GM23338 (cell line): ENCODE data around the gene MRGPRE.

Source experiments
- CREB1 ChIP-seq: fragments of 250-450 bp; sonication (Bioruptor Pico); IDR thresholded peaks from 2 replicates; pipeline ENCODE4 v1.5.0; 2020; ENCODE audit warnings: low read depth, mild to moderate bottlenecking, moderate library complexity
- CTCF ChIP-seq, 2 experiments: fragments of 200-600 bp in 1 of 2; sonication (generic) in 1 of 2; conservative IDR thresholded peaks; 2 replicates each; pipeline versions ENCODE4 v1.5.1 to v1.6.1; 2016 to 2017; ENCODE audit warnings: antibody characterized with exemption in 2 of 2, low read depth in 2 of 2, mild to moderate bottlenecking in 2 of 2, moderate library complexity in 1 of 2
- EZH2 ChIP-seq: fragments of 200-600 bp; sonication (generic); IDR thresholded peaks from one replicate; pipeline ENCODE4 v1.8.0; 2017; ENCODE audit warnings: antibody characterized with exemption, mild to moderate bottlenecking, low read depth; ENCODE audit not compliant: unreplicated experiment
- EZH2phosphoT487 ChIP-seq: fragments of 200-600 bp; sonication (generic); IDR thresholded peaks from one replicate; pipeline ENCODE4 v1.8.1; 2018; ENCODE audit warnings: antibody characterized with exemption; ENCODE audit not compliant: unreplicated experiment
- JUNB ChIP-seq: IDR thresholded peaks from one replicate; pipeline ENCODE4 v1.6.1; 2016; ENCODE audit warnings: antibody characterized with exemption; ENCODE audit not compliant: unreplicated experiment
- NANOG ChIP-seq: IDR thresholded peaks from 2 replicates; pipeline ENCODE4 v1.6.1; 2016; ENCODE audit warnings: antibody characterized with exemption, borderline replicate concordance
- POLR2AphosphoS5 ChIP-seq: IDR thresholded peaks from 2 replicates; pipeline ENCODE4 v1.6.1; 2016; ENCODE audit warnings: antibody characterized with exemption, low read depth
- REST ChIP-seq: IDR thresholded peaks from one replicate; pipeline ENCODE4 v1.6.1; 2018; ENCODE audit warnings: antibody characterized with exemption; ENCODE audit not compliant: unreplicated experiment
- STAT1 ChIP-seq: IDR thresholded peaks from one replicate; pipeline ENCODE4 v1.6.1; 2016; ENCODE audit warnings: antibody characterized with exemption; ENCODE audit not compliant: unreplicated experiment
- ZNF114 ChIP-seq: fragments of 250-450 bp; sonication (Bioruptor Pico); IDR thresholded peaks from 2 replicates; pipeline ENCODE4 v1.5.0; 2020; ENCODE audit warnings: mild to moderate bottlenecking, moderate library complexity
- ZNF331 ChIP-seq: fragments of 250-450 bp; sonication (Bioruptor Pico); IDR thresholded peaks from 2 replicates; pipeline ENCODE4 v1.5.0; 2020; ENCODE audit warnings: low read depth, mild to moderate bottlenecking, moderate library complexity
- TF ChIP-seq, protein P1 (sequence below): IDR thresholded peaks from 2 replicates; pipeline ENCODE4 v1.6.1; 2016; ENCODE audit warnings: antibody characterized with exemption
- TF ChIP-seq, protein P2 (sequence below): fragments of 250-450 bp; sonication (Bioruptor Pico); IDR thresholded peaks from 2 replicates; pipeline ENCODE4 v1.5.0; 2020; ENCODE audit warnings: mild to moderate bottlenecking, moderate library complexity

GRCh38 chr11:3224401-3225057 is 7.7 kb downstream of the MRGPRE start:
- TF ChIP-seq CTCF (conservative IDR thresholded peaks at IDR 0.05; ENCODE audit: low read depth in 2 of 2) (peak in 1 of 2 experiments; percentile 39; a peak in 2 of 4 replicates), REST (no peak), EZH2phosphoT487 (no peak), JUNB (no peak), CREB1 (CRISPR knock-in tag) (no peak), EZH2 (no peak), POLR2AphosphoS5 (no peak), NANOG (no peak), STAT1 (no peak), ZNF114 (CRISPR knock-in tag) (no peak), ZNF331 (CRISPR knock-in tag) (no peak)
- TF ChIP-seq, protein P1, sequence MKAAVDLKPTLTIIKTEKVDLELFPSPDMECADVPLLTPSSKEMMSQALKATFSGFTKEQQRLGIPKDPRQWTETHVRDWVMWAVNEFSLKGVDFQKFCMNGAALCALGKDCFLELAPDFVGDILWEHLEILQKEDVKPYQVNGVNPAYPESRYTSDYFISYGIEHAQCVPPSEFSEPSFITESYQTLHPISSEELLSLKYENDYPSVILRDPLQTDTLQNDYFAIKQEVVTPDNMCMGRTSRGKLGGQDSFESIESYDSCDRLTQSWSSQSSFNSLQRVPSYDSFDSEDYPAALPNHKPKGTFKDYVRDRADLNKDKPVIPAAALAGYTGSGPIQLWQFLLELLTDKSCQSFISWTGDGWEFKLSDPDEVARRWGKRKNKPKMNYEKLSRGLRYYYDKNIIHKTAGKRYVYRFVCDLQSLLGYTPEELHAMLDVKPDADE = no peak
- TF ChIP-seq, protein P2, sequence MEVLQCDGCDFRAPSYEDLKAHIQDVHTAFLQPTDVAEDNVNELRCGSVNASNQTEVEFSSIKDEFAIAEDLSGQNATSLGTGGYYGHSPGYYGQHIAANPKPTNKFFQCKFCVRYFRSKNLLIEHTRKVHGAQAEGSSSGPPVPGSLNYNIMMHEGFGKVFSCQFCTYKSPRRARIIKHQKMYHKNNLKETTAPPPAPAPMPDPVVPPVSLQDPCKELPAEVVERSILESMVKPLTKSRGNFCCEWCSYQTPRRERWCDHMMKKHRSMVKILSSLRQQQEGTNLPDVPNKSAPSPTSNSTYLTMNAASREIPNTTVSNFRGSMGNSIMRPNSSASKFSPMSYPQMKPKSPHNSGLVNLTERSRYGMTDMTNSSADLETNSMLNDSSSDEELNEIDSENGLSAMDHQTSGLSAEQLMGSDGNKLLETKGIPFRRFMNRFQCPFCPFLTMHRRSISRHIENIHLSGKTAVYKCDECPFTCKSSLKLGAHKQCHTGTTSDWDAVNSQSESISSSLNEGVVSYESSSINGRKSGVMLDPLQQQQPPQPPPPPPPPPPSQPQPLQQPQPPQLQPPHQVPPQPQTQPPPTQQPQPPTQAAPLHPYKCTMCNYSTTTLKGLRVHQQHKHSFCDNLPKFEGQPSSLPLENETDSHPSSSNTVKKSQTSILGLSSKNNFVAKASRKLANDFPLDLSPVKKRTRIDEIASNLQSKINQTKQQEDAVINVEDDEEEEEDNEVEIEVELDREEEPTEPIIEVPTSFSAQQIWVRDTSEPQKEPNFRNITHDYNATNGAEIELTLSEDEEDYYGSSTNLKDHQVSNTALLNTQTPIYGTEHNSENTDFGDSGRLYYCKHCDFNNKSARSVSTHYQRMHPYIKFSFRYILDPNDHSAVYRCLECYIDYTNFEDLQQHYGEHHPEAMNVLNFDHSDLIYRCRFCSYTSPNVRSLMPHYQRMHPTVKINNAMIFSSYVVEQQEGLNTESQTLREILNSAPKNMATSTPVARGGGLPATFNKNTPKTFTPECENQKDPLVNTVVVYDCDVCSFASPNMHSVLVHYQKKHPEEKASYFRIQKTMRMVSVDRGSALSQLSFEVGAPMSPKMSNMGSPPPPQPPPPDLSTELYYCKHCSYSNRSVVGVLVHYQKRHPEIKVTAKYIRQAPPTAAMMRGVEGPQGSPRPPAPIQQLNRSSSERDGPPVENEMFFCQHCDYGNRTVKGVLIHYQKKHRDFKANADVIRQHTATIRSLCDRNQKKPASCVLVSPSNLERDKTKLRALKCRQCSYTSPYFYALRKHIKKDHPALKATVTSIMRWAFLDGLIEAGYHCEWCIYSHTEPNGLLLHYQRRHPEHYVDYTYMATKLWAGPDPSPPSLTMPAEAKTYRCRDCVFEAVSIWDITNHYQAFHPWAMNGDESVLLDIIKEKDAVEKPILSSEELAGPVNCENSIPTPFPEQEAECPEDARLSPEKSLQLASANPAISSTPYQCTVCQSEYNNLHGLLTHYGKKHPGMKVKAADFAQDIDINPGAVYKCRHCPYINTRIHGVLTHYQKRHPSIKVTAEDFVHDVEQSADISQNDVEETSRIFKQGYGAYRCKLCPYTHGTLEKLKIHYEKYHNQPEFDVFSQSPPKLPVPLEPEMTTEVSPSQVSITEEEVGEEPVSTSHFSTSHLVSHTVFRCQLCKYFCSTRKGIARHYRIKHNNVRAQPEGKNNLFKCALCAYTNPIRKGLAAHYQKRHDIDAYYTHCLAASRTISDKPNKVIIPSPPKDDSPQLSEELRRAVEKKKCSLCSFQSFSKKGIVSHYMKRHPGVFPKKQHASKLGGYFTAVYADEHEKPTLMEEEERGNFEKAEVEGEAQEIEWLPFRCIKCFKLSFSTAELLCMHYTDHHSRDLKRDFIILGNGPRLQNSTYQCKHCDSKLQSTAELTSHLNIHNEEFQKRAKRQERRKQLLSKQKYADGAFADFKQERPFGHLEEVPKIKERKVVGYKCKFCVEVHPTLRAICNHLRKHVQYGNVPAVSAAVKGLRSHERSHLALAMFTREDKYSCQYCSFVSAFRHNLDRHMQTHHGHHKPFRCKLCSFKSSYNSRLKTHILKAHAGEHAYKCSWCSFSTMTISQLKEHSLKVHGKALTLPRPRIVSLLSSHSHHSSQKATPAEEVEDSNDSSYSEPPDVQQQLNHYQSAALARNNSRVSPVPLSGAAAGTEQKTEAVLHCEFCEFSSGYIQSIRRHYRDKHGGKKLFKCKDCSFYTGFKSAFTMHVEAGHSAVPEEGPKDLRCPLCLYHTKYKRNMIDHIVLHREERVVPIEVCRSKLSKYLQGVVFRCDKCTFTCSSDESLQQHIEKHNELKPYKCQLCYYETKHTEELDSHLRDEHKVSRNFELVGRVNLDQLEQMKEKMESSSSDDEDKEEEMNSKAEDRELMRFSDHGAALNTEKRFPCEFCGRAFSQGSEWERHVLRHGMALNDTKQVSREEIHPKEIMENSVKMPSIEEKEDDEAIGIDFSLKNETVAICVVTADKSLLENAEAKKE (CRISPR knock-in tag) = no peak
